ENCODE results near the gene GHRHR.
A peak's percentile ranks its signal among the peaks of the same experiment; 100 is the strongest.

The GHRHR gene

GRCh38 chr7:30968747-30969603, 5.2 kb downstream of the GHRHR start:
- DNase-seq (ENCODE audit: low spot score), result no peak

- DNase-seq (ENCODE audit: low spot score), result no peak
These were observed 5.8 kb downstream of the GHRHR start for GRCh38 chr7:30969604-30969970.

GRCh38 chr7:30970074-30970473, 6.3 kb downstream of the GHRHR start:
- no peak for DNase-seq (ENCODE audit: low spot score)

DNA sequence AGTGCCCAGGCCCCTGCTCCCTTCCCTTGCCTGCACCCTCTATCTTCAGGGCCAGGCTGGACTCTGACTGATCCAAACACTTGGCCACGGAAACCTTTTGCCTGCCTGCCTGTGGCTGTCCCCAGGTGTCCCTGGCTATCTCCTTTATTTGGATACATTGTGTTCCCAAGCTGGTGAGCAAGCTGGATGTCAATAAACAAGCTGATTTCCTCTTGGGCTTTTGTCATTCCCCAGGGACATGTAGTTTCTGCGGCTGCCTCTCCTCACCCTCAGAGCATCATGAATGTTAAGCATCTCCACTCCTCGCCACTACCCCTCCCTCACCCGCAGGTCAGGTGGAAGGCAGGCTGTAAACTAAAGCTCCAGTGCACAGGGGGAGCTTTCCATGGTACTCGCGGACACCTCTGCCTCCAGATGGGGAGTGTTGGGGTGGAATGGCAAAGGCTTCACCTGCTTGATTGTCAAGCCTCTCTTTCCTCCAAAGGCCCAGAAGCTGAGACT, 6.9 kb downstream of the GHRHR start:
- DNase-seq (ENCODE audit: low spot score), result peak; percentile 61

- DNase-seq (ENCODE audit: low spot score), result no peak
These were observed 7.7 kb downstream of the GHRHR start for GRCh38 chr7:30971440-30971839.

DNA sequence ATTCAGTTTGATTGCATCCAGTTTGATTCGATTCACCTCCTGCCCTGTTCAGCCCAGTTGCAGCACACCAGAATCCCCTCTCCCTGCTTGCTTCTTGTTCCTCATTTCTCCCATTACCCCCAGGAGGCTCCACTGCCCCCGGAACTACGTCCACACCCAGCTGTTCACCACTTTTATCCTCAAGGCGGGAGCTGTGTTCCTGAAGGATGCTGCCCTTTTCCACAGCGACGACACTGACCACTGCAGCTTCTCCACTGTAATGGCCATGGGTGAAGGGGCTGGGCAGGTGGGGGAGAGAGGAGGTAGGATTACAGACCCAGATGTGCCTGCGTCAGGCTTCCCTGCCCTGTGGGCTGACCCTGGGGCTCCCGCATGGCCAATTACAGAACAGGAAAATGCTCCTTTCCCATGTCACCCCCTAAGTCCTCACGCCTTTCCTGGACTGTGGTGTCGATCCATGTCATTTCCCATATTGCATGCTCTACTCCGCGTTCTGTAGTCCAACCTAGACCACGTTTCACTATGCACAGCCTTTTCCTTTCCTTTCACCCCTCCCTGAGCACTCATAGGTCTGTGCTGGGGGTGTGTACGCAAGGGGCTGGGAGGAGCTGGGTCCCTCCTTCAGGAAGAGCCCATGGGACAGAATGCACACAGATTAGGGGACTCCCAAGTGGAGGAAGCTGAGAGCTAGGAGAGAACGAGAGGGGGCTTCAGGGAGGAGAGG, 8.2 kb downstream of the GHRHR start:
- no peak for DNase-seq (ENCODE audit: low spot score)

- DNase-seq (ENCODE audit: low spot score), result no peak
These were observed 9.5 kb downstream of the GHRHR start for GRCh38 chr7:30973292-30973691.

DNA sequence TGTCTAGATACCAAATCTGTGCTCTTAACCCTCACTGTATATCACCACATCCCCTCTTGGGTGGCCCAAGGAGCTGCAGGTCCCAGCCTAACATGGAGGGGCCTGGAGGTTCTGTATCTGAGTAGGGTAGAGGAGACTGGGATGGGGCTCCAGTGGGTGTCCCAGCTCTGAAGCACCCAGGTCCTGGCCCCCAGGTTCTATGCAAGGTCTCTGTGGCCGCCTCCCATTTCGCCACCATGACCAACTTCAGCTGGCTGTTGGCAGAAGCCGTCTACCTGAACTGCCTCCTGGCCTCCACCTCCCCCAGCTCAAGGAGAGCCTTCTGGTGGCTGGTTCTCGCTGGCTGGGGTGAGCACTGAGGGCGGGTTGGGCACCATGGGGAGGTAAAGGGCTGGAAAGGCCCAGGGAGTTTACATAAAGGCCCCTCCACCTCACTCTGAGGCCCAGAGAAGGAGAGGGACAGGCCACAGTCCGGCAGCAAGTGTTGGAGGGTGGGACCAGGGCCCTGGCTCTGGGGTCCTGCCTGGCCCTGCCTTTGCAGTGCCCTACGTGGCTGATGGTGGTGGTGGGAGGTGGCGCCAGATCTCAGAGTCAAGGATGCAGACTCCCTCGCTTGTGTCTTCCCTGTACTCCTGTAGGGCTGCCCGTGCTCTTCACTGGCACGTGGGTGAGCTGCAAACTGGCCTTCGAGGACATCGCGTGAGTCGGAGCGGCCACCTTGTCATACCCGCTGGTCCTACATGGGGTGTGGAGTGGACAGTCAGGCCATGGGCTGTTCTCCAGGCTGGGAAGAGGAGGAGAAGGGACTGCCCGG, 10.2 kb downstream of the GHRHR start:
- no peak for DNase-seq (ENCODE audit: low spot score)

GRCh38 chr7:30974605-30975255, 11.0 kb downstream of the GHRHR start:
- DNase-seq (ENCODE audit: low spot score), result peak; percentile 76

- DNase-seq (ENCODE audit: low spot score), result no peak
These were observed 11.6 kb downstream of the GHRHR start for GRCh38 chr7:30975256-30975899.

- DNase-seq (ENCODE audit: low spot score), result no peak
These were observed 12.6 kb downstream of the GHRHR start for GRCh38 chr7:30976381-30976780.

DNA sequence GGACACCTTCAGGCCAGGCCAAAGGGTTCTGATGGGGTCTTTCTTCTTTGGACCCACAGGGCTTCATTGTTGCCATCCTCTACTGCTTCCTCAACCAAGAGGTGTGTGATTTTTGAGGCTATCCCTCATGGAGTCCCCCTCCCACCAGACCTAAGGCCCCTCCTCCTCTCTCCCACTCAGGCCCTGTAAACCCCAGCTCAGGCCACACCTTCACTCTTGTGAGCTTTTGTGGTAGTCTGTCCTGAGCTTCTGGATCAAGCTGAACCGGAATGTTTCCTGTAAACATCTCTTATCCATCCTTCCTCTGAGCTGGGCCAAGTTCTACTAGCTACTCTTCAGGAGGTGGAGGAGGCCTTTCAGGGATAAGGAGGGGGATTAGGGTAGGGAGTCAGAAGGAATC, 13.5 kb downstream of the GHRHR start:
- DNase-seq (ENCODE audit: low spot score), result no peak

DNA sequence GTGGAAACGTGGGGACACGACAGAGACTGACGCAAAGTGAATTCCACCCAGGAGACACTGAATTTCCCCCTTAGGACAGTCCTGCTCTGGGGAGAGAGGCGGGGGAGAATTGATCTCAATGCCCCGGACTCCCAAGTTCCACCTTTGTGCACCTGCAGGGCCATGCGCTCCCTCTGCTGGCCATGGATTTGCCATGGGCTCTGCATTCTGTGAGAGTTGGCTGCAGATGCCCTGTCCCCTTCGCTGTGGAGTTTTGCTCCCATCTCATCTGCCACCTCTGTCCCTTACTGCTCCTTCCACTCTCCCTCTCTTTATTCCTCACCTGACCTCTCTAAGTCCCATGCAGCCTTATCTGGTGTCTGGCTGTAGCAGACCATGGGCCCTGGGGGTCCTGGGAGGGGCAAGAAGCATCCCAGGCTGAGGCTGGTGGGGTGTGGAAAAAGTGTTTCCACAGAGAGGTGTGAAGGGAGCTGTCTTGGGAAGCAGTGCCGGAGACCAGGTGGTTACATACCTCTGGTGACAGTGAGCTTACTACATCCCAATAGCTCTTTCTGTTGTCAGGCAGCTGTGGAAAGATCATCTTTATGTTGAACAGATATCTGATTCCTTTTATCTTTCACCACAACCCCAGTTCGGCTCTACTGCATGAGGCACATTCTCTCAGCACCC, 14.3 kb downstream of the GHRHR start:
- DNase-seq (ENCODE audit: low spot score), result peak; percentile 60

GRCh38 chr7:30979027-30979426, 15.3 kb downstream of the GHRHR start:
- DNase-seq (ENCODE audit: low spot score), result no peak

DNA sequence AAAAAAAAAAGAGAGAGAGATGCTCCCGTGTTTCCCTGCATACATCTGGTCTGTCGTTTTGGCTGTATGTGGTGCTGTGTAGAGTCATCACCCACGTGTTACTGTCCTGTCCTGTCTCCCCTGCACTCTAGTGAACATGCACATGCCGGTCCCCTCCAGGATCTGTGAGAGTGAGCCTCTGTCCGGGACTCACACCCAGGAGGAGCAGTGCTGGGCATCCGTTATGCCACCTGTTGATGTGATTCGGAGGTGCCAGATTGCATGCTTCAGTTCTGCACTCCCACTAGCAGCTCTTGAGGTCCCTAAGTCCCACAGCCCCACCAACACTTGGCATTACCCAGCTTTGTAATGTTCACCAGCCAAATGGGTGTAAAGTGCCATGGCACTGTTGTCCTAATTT, 16.4 kb downstream of the GHRHR start:
- no peak for DNase-seq (ENCODE audit: low spot score)

DNA sequence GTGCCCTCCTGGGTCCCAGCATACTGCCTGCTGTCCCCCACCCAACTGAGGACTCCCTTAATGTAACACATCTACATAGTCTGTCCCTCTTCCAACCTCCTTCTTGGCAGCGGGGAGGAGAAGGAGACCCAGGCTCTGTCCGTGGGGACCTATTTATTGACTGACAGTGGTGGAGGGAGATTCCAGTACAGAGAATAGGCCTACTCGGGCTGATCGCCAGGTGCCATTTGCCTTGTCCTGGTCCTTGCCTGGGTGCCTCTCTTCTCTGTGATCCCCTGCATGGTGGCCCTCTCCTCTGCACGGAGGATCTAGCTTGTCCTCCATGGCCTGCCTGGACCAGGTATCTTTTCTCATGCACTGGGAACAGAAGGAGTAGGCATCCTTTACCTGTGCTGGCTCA, 17.0 kb downstream of the GHRHR start:
- DNase-seq (ENCODE audit: low spot score), result no peak

- peak; percentile 70 for DNase-seq (ENCODE audit: low spot score)
These were observed 19.5 kb downstream of the GHRHR start for GRCh38 chr7:30983042-30983913.

GRCh38 chr7:30983914-30984247, 20.1 kb downstream of the GHRHR start:
- DNase-seq (ENCODE audit: low spot score), result no peak

GRCh38 chr7:30984359-30985107, 20.8 kb downstream of the GHRHR start:
- DNase-seq (ENCODE audit: low spot score), result peak; percentile 87

Measured in SW480 (cell line).